Upper lobe of left lung (tissue), 4 donors: ENCODE results near the gene SSC5D.

Experiments
- CTCF ChIP-seq, 6 experiments: fragments of 450-650 bp in 4 of 6; fragments of 200-600 bp in 2 of 6; sonication (generic) in 2 of 6; IDR thresholded peaks; one replicate each; pipeline ENCODE4 v1.5.1; 2016 to 2019; ENCODE audit warnings: antibody characterized with exemption in 6 of 6
- POLR2A ChIP-seq, 4 donors: fragments of 450-650 bp; IDR thresholded peaks; one replicate each; pipeline ENCODE4 v1.5.1; 2016 to 2017; ENCODE audit warnings: antibody characterized with exemption in 4 of 4, mild to moderate bottlenecking in 2 of 4
- POLR2AphosphoS5 ChIP-seq, 2 donors: sonication (generic); formaldehyde crosslinking; IDR thresholded peaks; one replicate each; pipeline ENCODE4 v1.5.1; 2017; ENCODE audit warnings: antibody characterized with exemption in 2 of 2

DNA sequence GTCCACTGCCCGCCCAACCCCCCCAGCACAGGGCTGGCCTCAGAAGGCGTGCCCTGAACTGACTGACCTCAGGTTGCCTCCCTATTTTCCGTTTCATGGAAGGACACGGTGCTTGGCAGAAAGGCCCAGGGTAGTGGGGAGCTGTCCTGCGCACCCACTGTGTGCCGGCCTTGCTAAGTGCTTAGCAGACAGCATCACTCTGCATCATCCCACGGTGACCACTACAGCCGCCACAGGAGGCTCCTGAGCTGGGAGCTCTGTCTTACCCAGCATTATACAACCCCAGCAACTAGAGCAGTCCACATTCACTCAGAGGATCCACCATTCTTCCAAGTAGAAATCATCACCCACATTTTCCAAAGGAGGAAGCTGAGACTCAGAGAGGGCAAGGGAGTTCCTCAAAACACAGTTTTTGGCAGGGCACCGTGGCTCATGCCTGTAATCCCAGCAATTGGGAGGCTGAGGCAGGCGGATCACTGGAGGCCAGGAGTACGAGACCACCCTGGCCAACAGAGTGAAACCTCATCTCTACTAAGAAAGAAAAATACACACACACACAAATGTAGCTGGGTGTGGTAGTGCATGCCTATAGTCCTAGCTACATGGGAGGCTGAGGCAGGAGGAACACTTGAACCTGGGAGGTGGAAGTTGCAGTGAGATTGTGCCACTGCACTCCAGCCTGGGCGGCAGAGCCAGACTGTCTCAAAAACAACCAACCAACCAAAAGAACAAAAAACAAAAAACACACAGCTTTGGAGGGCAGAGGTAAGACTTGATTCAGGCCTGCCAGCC is 47.1 kb downstream of the SSC5D start:
- TF ChIP-seq CTCF (IDR thresholded peaks at IDR 0.05): no peak
- no peak for TF ChIP-seq POLR2A (IDR thresholded peaks at IDR 0.05)
- no peak for TF ChIP-seq POLR2AphosphoS5 (IDR thresholded peaks at IDR 0.05)
